ELF-1 (cell line): ENCODE measurements around the gene TRAPPC2B.
A peak's percentile ranks its signal among the peaks of the same experiment; 100 is the strongest.

Experiments
- DNase-seq: peaks from one replicate; pipeline ENCODE4 v3.0.0-alpha.2; 2016; ENCODE audit warnings: low read depth, low spot score

The TRAPPC2B gene

GRCh38 chr19:57362997-57363687 lies at the start of gene TRAPPC2B, which contains the start of gene ZNF547:
TRAPPC2B (plus strand) TSS chr19:57363551; CDS start chr19:57364834, 1,283 bp downstream.
ZNF547 (plus strand) TSS chr19:57363551; CDS start chr19:57368556, 5,005 bp downstream.
- peak; percentile 100 for DNase-seq

GRCh38 chr19:57314146-57314545 lies 49.2 kb upstream of the TRAPPC2B start:
- DNase-seq = no peak

- peak; percentile 43 for DNase-seq
These were observed 45.8 kb upstream of the TRAPPC2B start for GRCh38 chr19:57317503-57317902.

GRCh38 chr19:57319869-57320179 lies 43.5 kb upstream of the TRAPPC2B start:
- no peak for DNase-seq

- DNase-seq = peak; percentile 98
These were observed 42.9 kb upstream of the TRAPPC2B start, which contains the start of gene ZNF543 for GRCh38 chr19:57320180-57321084. ZNF543 (plus strand) TSS chr19:57320472; CDS start chr19:57320854, 382 bp downstream.

GRCh38 chr19:57321116-57321515 lies 42.2 kb upstream of the TRAPPC2B start:
- DNase-seq = no peak

GRCh38 chr19:57321751-57322150 lies 41.6 kb upstream of the TRAPPC2B start:
- DNase-seq = no peak

GRCh38 chr19:57324992-57325391 lies 38.4 kb upstream of the TRAPPC2B start:
- DNase-seq = no peak

- no peak for DNase-seq
These were observed 35.4 kb upstream of the TRAPPC2B start for GRCh38 chr19:57327993-57328392.

GRCh38 chr19:57334191-57334590 lies 29.2 kb upstream of the TRAPPC2B start:
- DNase-seq = no peak

GRCh38 chr19:57338877-57339276 lies 24.5 kb upstream of the TRAPPC2B start:
- no peak for DNase-seq

GRCh38 chr19:57342582-57342981 lies 20.8 kb upstream of the TRAPPC2B start:
- DNase-seq = no peak

GRCh38 chr19:57348136-57348535 lies 15.2 kb upstream of the TRAPPC2B start:
- no peak for DNase-seq

GRCh38 chr19:57350877-57351805 lies 12.2 kb upstream of the TRAPPC2B start, which contains the start of gene ZNF304:
ZNF304 (plus strand) TSS chr19:57351271; CDS start chr19:57351665, 394 bp downstream.
- peak; percentile 95 for DNase-seq

- DNase-seq = peak; percentile 13
These were observed 11.5 kb upstream of the TRAPPC2B start for GRCh38 chr19:57351867-57352266.

- DNase-seq = no peak
These were observed 7.4 kb upstream of the TRAPPC2B start for GRCh38 chr19:57355916-57356315.

GRCh38 chr19:57357406-57357805 lies 5.9 kb upstream of the TRAPPC2B start:
- no peak for DNase-seq

GRCh38 chr19:57359300-57359699 lies 4.1 kb upstream of the TRAPPC2B start:
- DNase-seq = no peak

GRCh38 chr19:57362419-57362818 lies 932 bp upstream of the TRAPPC2B start:
- no peak for DNase-seq

GRCh38 chr19:57363688-57364181 lies 384 bp downstream of the TRAPPC2B start:
- DNase-seq = peak; percentile 16

GRCh38 chr19:57366776-57367175 lies 3.4 kb downstream of the TRAPPC2B start:
- DNase-seq = no peak
